GM23338 (cell line): ENCODE measurements around the gene GRK2. TPM values are rescaled to one million over a fixed set of nuclear protein-coding genes. Genes with fewer than 3 reads are reported as not detected.

Experiments
- CREB1 ChIP-seq: fragments of 250-450 bp; sonication (Bioruptor Pico); IDR thresholded peaks from 2 replicates; pipeline ENCODE4 v1.5.0; 2020; ENCODE audit warnings: low read depth, mild to moderate bottlenecking, moderate library complexity
- ETS1 ChIP-seq: IDR thresholded peaks from 2 replicates; pipeline ENCODE4 v1.6.1; 2016; ENCODE audit warnings: antibody characterized with exemption
- EZH2 ChIP-seq: fragments of 200-600 bp; sonication (generic); IDR thresholded peaks from one replicate; pipeline ENCODE4 v1.8.0; 2017; ENCODE audit warnings: antibody characterized with exemption, mild to moderate bottlenecking, low read depth; ENCODE audit not compliant: unreplicated experiment
- EZH2phosphoT487 ChIP-seq: fragments of 200-600 bp; sonication (generic); IDR thresholded peaks from one replicate; pipeline ENCODE4 v1.8.1; 2018; ENCODE audit warnings: antibody characterized with exemption; ENCODE audit not compliant: unreplicated experiment
- JUNB ChIP-seq: IDR thresholded peaks from one replicate; pipeline ENCODE4 v1.6.1; 2016; ENCODE audit warnings: antibody characterized with exemption; ENCODE audit not compliant: unreplicated experiment
- POLR2AphosphoS5 ChIP-seq: IDR thresholded peaks from 2 replicates; pipeline ENCODE4 v1.6.1; 2016; ENCODE audit warnings: antibody characterized with exemption, low read depth
- ZNF114 ChIP-seq: fragments of 250-450 bp; sonication (Bioruptor Pico); IDR thresholded peaks from 2 replicates; pipeline ENCODE4 v1.5.0; 2020; ENCODE audit warnings: mild to moderate bottlenecking, moderate library complexity
- ZNF462 ChIP-seq: fragments of 250-450 bp; sonication (Bioruptor Pico); IDR thresholded peaks from 2 replicates; pipeline ENCODE4 v1.5.0; 2020; ENCODE audit warnings: mild to moderate bottlenecking, moderate library complexity
- polyA plus RNA-seq: library from polyadenylated mRNA; unstranded; fragments of >200 nt; fragmentation: Nextera tagmentation; extraction: Ambion mirVana; gene quantifications from 2 replicates; pipeline ENCODE4 v1.2.1, GENCODE V29; 2016
- total RNA-seq: library from RNA; depleted of rRNA; stranded (reverse); fragments of >200 nt; shearing (Covaris generic); gene quantifications from 2 replicates; pipeline ENCODE4 v1.2.3, GENCODE V29; 2014
- TF ChIP-seq, protein P1 (sequence below): IDR thresholded peaks from one replicate; pipeline ENCODE4 v1.6.1; 2018; ENCODE audit warnings: antibody characterized with exemption; ENCODE audit not compliant: unreplicated experiment

GRK2 gene
- total and polyA plus RNA-seq, 2 experiments from 2014 or later, result 19.5 to 72.5 TPM

DNA sequence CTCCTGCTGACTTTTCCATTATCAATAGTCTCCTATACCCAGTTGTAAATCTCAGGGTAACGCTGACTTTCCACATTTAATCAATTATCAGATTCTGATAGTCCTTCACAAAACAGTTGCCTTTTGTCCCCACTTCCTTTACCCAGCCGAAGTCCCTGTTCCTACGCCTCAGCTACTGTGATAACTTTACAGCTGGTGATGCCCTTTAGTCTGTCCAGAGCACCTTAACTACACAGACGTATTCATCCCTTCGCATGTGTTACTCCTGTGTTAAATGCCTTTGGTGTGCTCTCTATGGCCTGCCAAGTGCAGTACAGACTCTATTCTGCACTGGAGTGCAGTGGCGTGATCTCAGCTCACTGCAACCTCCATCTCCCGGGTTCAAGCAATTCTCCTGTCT is 57.3 kb downstream of the GRK2 start (continued):
- TF ChIP-seq ZNF462 (CRISPR knock-in tag) (no peak), POLR2AphosphoS5 (no peak), EZH2phosphoT487 (no peak), ETS1 (no peak), CREB1 (no peak), ZNF114 (no peak), JUNB (no peak), EZH2 (no peak)
- TF ChIP-seq, protein P1, sequence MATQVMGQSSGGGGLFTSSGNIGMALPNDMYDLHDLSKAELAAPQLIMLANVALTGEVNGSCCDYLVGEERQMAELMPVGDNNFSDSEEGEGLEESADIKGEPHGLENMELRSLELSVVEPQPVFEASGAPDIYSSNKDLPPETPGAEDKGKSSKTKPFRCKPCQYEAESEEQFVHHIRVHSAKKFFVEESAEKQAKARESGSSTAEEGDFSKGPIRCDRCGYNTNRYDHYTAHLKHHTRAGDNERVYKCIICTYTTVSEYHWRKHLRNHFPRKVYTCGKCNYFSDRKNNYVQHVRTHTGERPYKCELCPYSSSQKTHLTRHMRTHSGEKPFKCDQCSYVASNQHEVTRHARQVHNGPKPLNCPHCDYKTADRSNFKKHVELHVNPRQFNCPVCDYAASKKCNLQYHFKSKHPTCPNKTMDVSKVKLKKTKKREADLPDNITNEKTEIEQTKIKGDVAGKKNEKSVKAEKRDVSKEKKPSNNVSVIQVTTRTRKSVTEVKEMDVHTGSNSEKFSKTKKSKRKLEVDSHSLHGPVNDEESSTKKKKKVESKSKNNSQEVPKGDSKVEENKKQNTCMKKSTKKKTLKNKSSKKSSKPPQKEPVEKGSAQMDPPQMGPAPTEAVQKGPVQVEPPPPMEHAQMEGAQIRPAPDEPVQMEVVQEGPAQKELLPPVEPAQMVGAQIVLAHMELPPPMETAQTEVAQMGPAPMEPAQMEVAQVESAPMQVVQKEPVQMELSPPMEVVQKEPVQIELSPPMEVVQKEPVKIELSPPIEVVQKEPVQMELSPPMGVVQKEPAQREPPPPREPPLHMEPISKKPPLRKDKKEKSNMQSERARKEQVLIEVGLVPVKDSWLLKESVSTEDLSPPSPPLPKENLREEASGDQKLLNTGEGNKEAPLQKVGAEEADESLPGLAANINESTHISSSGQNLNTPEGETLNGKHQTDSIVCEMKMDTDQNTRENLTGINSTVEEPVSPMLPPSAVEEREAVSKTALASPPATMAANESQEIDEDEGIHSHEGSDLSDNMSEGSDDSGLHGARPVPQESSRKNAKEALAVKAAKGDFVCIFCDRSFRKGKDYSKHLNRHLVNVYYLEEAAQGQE, result no peak
